OCI-LY1 (cell line): ENCODE measurements around the gene SH3RF3.

Source experiments
- H2AFZ ChIP-seq: fragments of 200-600 bp; sonication (generic), shearing (Covaris generic); 2 replicates; pipeline ENCODE4 v1.6.0; 2014; ENCODE audit warnings: antibody characterized with exemption, mild to moderate bottlenecking, low read length
- H3F3A ChIP-seq: fragments of 200-600 bp; sonication (generic), shearing (Covaris generic); 2 replicates; pipeline ENCODE4 v1.6.0; 2014; ENCODE audit warnings: mild to moderate bottlenecking, antibody characterized with exemption, low read length, moderate library complexity; ENCODE audit not compliant: insufficient read depth
- H3K27ac ChIP-seq: fragments of 200-600 bp; sonication (generic); 2 replicates; pipeline ENCODE4 v1.5.1; 2014; ENCODE audit warnings: low read length, mixed run types, mild to moderate bottlenecking, low read depth; ENCODE audit not compliant: poor library complexity, severe bottlenecking
- H3K27me3 ChIP-seq: fragments of 200-600 bp; sonication (generic); 2 replicates; pipeline ENCODE4 v1.6.0; 2014; ENCODE audit warnings: antibody characterized with exemption, mild to moderate bottlenecking, low read length, moderate library complexity; ENCODE audit not compliant: insufficient read depth
- H3K36me3 ChIP-seq: fragments of 200-600 bp; sonication (generic); 2 replicates; pipeline ENCODE4 v1.6.1; 2014; ENCODE audit warnings: mild to moderate bottlenecking, antibody characterized with exemption, low read length, moderate library complexity, mixed read lengths; ENCODE audit not compliant: insufficient read depth
- H3K4me1 ChIP-seq: fragments of 200-600 bp; sonication (generic); 2 replicates; pipeline ENCODE4 v1.5.1; 2014; ENCODE audit warnings: mild to moderate bottlenecking, low read length, moderate library complexity; ENCODE audit not compliant: insufficient read depth, severe bottlenecking
- H3K4me2 ChIP-seq: fragments of 200-600 bp; sonication (generic), shearing (Covaris generic); 2 replicates; pipeline ENCODE4 v1.6.1; 2014; ENCODE audit warnings: low read length
- H3K4me3 ChIP-seq: fragments of 200-600 bp; sonication (generic); 2 replicates; pipeline ENCODE4 v1.5.1; 2014; ENCODE audit warnings: low read length, low read depth, mild to moderate bottlenecking, mixed read lengths; ENCODE audit not compliant: poor library complexity, severe bottlenecking
- H3K79me2 ChIP-seq: fragments of 200-600 bp; shearing (Covaris generic); 2 replicates; pipeline ENCODE4 v1.6.1; 2016; ENCODE audit warnings: mixed run types, low read length, mixed read lengths; ENCODE audit not compliant: insufficient read depth
- H3K9ac ChIP-seq: fragments of 200-600 bp; sonication (generic), shearing (Covaris generic); 2 replicates; pipeline ENCODE4 v1.6.1; 2014; ENCODE audit warnings: mild to moderate bottlenecking, low read length, mixed read lengths
- H3K9me2 ChIP-seq: fragments of 200-600 bp; sonication (generic), shearing (Covaris generic); 2 replicates; pipeline ENCODE4 v1.6.1; 2014; ENCODE audit warnings: low read depth, mild to moderate bottlenecking, low read length, mixed read lengths
- H3K9me3 ChIP-seq: fragments of 200-600 bp; shearing (Covaris generic); 2 replicates; pipeline ENCODE4 v1.6.1; 2014; ENCODE audit warnings: low read length, mixed read lengths
- H4K20me1 ChIP-seq: fragments of 200-600 bp; sonication (generic), shearing (Covaris generic); 2 replicates; pipeline ENCODE4 v1.6.0; 2016; ENCODE audit warnings: mild to moderate bottlenecking, low read length; ENCODE audit not compliant: insufficient read depth
- EZH2 ChIP-seq: fragments of 200-600 bp; sonication (generic), shearing (Covaris generic); IDR thresholded peaks from 2 replicates; pipeline ENCODE4 v1.8.0; 2017; ENCODE audit warnings: borderline replicate concordance, mixed run types, mild to moderate bottlenecking, antibody characterized with exemption, low read length, moderate library complexity, mixed read lengths
- TF ChIP-seq, protein P1 (sequence below): fragments of 200-600 bp; sonication (generic), shearing (Covaris generic); IDR thresholded peaks from 2 replicates; pipeline ENCODE4 v1.5.1; 2017; ENCODE audit warnings: mild to moderate bottlenecking, antibody characterized with exemption, low read length, moderate library complexity, mixed read lengths

SH3RF3 gene

GRCh38 chr2:109304731-109305470 lies 175.9 kb downstream of the SH3RF3 start:
- H3F3A ChIP-seq: no peaks in the 10 kb centered on the region
- H3K4me2 ChIP-seq: no peak overlapping the region
- no peak overlapping the region for H2AFZ ChIP-seq
- no peaks in the 10 kb centered on the region for H3K27me3 ChIP-seq
- H3K9ac ChIP-seq: no peak overlapping the region
- TF ChIP-seq, protein P1, sequence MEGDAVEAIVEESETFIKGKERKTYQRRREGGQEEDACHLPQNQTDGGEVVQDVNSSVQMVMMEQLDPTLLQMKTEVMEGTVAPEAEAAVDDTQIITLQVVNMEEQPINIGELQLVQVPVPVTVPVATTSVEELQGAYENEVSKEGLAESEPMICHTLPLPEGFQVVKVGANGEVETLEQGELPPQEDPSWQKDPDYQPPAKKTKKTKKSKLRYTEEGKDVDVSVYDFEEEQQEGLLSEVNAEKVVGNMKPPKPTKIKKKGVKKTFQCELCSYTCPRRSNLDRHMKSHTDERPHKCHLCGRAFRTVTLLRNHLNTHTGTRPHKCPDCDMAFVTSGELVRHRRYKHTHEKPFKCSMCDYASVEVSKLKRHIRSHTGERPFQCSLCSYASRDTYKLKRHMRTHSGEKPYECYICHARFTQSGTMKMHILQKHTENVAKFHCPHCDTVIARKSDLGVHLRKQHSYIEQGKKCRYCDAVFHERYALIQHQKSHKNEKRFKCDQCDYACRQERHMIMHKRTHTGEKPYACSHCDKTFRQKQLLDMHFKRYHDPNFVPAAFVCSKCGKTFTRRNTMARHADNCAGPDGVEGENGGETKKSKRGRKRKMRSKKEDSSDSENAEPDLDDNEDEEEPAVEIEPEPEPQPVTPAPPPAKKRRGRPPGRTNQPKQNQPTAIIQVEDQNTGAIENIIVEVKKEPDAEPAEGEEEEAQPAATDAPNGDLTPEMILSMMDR: no peak
- no peak for TF ChIP-seq EZH2
- no peaks in the 10 kb centered on the region for H3K9me2 ChIP-seq
- H3K27ac ChIP-seq: no peak overlapping the region
- H3K4me3 ChIP-seq: no peak overlapping the region
- no peaks in the 10 kb centered on the region for H3K9me3 ChIP-seq
- H4K20me1 ChIP-seq: no peaks in the 10 kb centered on the region
- no peaks in the 10 kb centered on the region for H3K4me1 ChIP-seq
- H3K36me3 ChIP-seq: no peaks in the 10 kb centered on the region
- no peaks in the 10 kb centered on the region for H3K79me2 ChIP-seq

- Histone ChIP-seq H3K9ac (no peak overlapping the region), H3K9me3 (no peaks in the 10 kb centered on the region), H3K4me2 (no peak overlapping the region), H3K4me1 (no peaks in the 10 kb centered on the region), H4K20me1 (no peaks in the 10 kb centered on the region), H3K27me3 (no peaks in the 10 kb centered on the region), H3K27ac (no peak overlapping the region), H3K79me2 (no peaks in the 10 kb centered on the region), H3K36me3 (no peaks in the 10 kb centered on the region), H3F3A (no peaks in the 10 kb centered on the region), H2AFZ (no peak overlapping the region), H3K4me3 (no peak overlapping the region), H3K9me2 (no peaks in the 10 kb centered on the region)
- TF ChIP-seq EZH2: no peak
- TF ChIP-seq, protein P1: no peak
Measured at GRCh38 chr2:109305490-109306167, 176.6 kb downstream of the SH3RF3 start.

DNA sequence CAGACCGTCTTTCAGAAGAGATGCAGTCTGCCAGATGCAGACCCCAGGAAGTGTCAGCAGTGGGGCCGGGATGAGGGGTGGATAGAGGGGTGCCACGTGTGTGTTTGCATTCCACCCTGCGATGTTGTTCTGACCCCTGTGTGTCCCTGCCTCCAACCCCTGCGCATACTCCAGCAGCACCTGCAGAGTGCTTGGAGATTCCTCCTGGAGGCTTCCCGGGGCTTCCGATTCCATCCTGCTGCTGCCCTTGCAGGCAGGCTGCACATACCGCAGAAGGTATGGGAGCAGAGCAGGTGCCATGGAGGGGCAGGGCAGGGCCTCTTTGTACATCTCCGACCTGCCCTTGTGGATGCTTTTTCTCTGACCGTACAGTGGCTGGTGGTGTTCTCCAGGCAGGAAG lies 177.2 kb downstream of the SH3RF3 start:
- no peaks in the 10 kb centered on the region for H3K9me2 ChIP-seq
- H3K36me3 ChIP-seq: no peaks in the 10 kb centered on the region
- no peaks in the 10 kb centered on the region for H4K20me1 ChIP-seq
- no peaks in the 10 kb centered on the region for H3F3A ChIP-seq
- H2AFZ ChIP-seq: no peak overlapping the region
- H3K9ac ChIP-seq: no peak overlapping the region
- TF ChIP-seq, protein P1: no peak
- TF ChIP-seq EZH2: no peak
- H3K27ac ChIP-seq: no peak overlapping the region
- H3K4me3 ChIP-seq: no peak overlapping the region
- H3K9me3 ChIP-seq: no peaks in the 10 kb centered on the region
- H3K4me1 ChIP-seq: no peaks in the 10 kb centered on the region
- no peaks in the 10 kb centered on the region for H3K79me2 ChIP-seq
- H3K4me2 ChIP-seq: no peak overlapping the region
- H3K27me3 ChIP-seq: no peaks in the 10 kb centered on the region
